ENCODE data around the gene H1-8. TPM values are rescaled to one million over a fixed set of nuclear protein-coding genes. Genes with fewer than 3 reads are reported as not detected.

The H1-8 gene
- total RNA-seq, 4 donors from 2014 or later: not detected

DNA sequence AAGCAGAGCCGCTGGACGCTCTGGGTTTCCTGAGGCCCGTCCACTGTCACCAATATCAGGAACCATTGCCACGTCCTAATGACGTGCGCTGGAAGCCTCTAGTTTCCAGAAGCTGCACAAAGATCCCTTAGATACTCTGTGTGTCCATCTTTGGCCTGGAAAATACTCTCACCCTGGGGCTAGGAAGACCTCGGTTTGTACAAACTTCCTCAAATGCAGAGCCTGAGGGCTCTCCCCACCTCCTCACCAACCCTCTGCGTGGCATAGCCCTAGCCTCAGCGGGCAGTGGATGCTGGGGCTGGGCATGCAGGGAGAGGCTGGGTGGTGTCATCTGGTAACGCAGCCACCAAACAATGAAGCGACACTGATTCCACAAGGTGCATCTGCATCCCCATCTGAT is 11.3 kb upstream of the H1-8 start:
- intact Hi-C loops (cut with DNase I; ENCODE audit: low total_unique reads): no loop called here
- DNase-seq (no peak), ATAC-seq (no peak)
- TF ChIP-seq, protein P1, sequence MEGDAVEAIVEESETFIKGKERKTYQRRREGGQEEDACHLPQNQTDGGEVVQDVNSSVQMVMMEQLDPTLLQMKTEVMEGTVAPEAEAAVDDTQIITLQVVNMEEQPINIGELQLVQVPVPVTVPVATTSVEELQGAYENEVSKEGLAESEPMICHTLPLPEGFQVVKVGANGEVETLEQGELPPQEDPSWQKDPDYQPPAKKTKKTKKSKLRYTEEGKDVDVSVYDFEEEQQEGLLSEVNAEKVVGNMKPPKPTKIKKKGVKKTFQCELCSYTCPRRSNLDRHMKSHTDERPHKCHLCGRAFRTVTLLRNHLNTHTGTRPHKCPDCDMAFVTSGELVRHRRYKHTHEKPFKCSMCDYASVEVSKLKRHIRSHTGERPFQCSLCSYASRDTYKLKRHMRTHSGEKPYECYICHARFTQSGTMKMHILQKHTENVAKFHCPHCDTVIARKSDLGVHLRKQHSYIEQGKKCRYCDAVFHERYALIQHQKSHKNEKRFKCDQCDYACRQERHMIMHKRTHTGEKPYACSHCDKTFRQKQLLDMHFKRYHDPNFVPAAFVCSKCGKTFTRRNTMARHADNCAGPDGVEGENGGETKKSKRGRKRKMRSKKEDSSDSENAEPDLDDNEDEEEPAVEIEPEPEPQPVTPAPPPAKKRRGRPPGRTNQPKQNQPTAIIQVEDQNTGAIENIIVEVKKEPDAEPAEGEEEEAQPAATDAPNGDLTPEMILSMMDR (IDR thresholded peaks at IDR 0.05 in 4 of 5, conservative IDR thresholded peaks at IDR 0.05 in 1 of 5): no peak
- TF ChIP-seq POLR2A (IDR thresholded peaks at IDR 0.05): no peak
- Histone ChIP-seq H3K4me3 (no peak overlapping the region), H3K36me3 (no peaks in the 10 kb centered on the region), H3K9me3 (no peaks in the 10 kb centered on the region), H3K27ac (no peak overlapping the region), H3K27me3 (no peaks in the 10 kb centered on the region), H3K4me1 (no peaks in the 10 kb centered on the region)
- in situ Hi-C loops (cut with MboI; ENCODE audit: low sequenced_read_pairs in 4 of 4): no loop called here

DNA sequence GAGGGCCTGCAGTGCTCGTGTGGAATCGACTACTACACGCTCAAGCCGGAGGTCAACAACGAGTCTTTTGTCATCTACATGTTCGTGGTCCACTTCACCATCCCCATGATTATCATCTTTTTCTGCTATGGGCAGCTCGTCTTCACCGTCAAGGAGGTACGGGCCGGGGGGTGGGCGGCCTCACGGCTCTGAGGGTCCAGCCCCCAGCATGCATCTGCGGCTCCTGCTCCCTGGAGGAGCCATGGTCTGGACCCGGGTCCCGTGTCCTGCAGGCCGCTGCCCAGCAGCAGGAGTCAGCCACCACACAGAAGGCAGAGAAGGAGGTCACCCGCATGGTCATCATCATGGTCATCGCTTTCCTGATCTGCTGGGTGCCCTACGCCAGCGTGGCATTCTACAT is 10.7 kb upstream of the H1-8 start:
- no peak for TF ChIP-seq POLR2A (IDR thresholded peaks at IDR 0.05)
- TF ChIP-seq, protein P1 (IDR thresholded peaks at IDR 0.05 in 4 of 5, conservative IDR thresholded peaks at IDR 0.05 in 1 of 5): no peak

DNA sequence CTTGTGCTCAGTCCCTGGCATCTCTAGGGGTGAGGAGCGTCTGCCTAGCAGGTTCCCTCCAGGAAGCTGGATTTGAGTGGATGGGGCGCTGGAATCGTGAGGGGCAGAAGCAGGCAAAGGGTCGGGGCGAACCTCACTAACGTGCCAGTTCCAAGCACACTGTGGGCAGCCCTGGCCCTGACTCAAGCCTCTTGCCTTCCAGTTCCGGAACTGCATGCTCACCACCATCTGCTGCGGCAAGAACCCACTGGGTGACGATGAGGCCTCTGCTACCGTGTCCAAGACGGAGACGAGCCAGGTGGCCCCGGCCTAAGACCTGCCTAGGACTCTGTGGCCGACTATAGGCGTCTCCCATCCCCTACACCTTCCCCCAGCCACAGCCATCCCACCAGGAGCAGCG is 9.6 kb upstream of the H1-8 start:
- H3K27ac ChIP-seq: no peak overlapping the region
- no peaks in the 10 kb centered on the region for H3K36me3 ChIP-seq
- H3K4me1 ChIP-seq: no peaks in the 10 kb centered on the region
- H3K27me3 ChIP-seq: no peaks in the 10 kb centered on the region
- ATAC-seq (no peak), DNase-seq (no peak)
- no peaks in the 10 kb centered on the region for H3K9me3 ChIP-seq
- TF ChIP-seq, protein P1 (IDR thresholded peaks at IDR 0.05 in 4 of 5, conservative IDR thresholded peaks at IDR 0.05 in 1 of 5): no peak
- no peak for TF ChIP-seq POLR2A (IDR thresholded peaks at IDR 0.05)
- intact Hi-C loops (cut with DNase I; ENCODE audit: low total_unique reads) (no loop called here), in situ Hi-C loops (cut with MboI; ENCODE audit: low sequenced_read_pairs in 4 of 4) (no loop called here)
- H3K4me3 ChIP-seq: no peak overlapping the region

More for the DNA sequence above, 10.7 kb upstream of the H1-8 start:
- ATAC-seq (no peak), DNase-seq (no peak)
- H3K27ac ChIP-seq: no peak overlapping the region
- no peaks in the 10 kb centered on the region for H3K27me3 ChIP-seq
- H3K9me3 ChIP-seq: no peaks in the 10 kb centered on the region
- no peaks in the 10 kb centered on the region for H3K36me3 ChIP-seq
- no peak overlapping the region for H3K4me3 ChIP-seq
- intact Hi-C loops (cut with DNase I; ENCODE audit: low total_unique reads) (no loop called here), in situ Hi-C loops (cut with MboI; ENCODE audit: low sequenced_read_pairs in 4 of 4) (no loop called here)
- H3K4me1 ChIP-seq: no peaks in the 10 kb centered on the region

DNA sequence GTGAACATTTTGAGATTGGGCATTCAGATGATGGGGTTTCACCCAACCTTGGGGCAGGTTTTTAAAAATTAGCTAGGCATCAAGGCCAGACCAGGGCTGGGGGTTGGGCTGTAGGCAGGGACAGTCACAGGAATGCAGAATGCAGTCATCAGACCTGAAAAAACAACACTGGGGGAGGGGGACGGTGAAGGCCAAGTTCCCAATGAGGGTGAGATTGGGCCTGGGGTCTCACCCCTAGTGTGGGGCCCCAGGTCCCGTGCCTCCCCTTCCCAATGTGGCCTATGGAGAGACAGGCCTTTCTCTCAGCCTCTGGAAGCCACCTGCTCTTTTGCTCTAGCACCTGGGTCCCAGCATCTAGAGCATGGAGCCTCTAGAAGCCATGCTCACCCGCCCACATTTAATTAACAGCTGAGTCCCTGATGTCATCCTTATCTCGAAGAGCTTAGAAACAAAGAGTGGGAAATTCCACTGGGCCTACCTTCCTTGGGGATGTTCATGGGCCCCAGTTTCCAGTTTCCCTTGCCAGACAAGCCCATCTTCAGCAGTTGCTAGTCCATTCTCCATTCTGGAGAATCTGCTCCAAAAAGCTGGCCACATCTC is 8.4 kb upstream of the H1-8 start:
- Histone ChIP-seq H3K9me3 (no peaks in the 10 kb centered on the region), H3K27ac (no peak overlapping the region), H3K27me3 (no peaks in the 10 kb centered on the region), H3K4me3 (no peak overlapping the region), H3K4me1 (no peaks in the 10 kb centered on the region), H3K36me3 (no peaks in the 10 kb centered on the region)
- ATAC-seq: no peak
- intact Hi-C loops (cut with DNase I; ENCODE audit: low total_unique reads): no loop called here
- in situ Hi-C loops (cut with MboI; ENCODE audit: low sequenced_read_pairs in 4 of 4): no loop called here
- TF ChIP-seq, protein P1 (IDR thresholded peaks at IDR 0.05 in 4 of 5, conservative IDR thresholded peaks at IDR 0.05 in 1 of 5): no peak
- TF ChIP-seq POLR2A (IDR thresholded peaks at IDR 0.05): no peak
- no peak for DNase-seq

DNA sequence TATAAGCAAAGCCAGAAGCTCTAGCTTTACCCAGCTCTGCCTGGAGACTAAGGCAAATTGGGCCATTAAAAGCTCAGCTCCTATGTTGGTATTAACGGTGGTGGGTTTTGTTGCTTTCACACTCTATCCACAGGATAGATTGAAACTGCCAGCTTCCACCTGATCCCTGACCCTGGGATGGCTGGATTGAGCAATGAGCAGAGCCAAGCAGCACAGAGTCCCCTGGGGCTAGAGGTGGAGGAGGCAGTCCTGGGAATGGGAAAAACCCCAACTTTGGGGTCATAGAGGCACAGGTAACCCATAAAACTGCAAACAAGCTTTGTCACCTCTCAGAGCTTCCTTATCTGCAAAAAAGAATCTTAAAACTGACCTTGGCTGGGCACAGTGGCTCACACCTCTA is 7.9 kb upstream of the H1-8 start:
- DNase-seq: no peak
- TF ChIP-seq, protein P1 (IDR thresholded peaks at IDR 0.05 in 4 of 5, conservative IDR thresholded peaks at IDR 0.05 in 1 of 5): no peak
- TF ChIP-seq POLR2A (IDR thresholded peaks at IDR 0.05): no peak
- Histone ChIP-seq H3K4me1 (no peaks in the 10 kb centered on the region), H3K27me3 (no peaks in the 10 kb centered on the region), H3K36me3 (no peaks in the 10 kb centered on the region), H3K27ac (no peak overlapping the region), H3K4me3 (no peak overlapping the region), H3K9me3 (no peaks in the 10 kb centered on the region)
- intact Hi-C loops (cut with DNase I; ENCODE audit: low total_unique reads): no loop called here
- ATAC-seq: no peak
- in situ Hi-C loops (cut with MboI; ENCODE audit: low sequenced_read_pairs in 4 of 4): no loop called here

Measured in gastrocnemius medialis (tissue), 4 donors.